ENCODE data around the gene ITGA4. TPM values are rescaled to one million over a fixed set of nuclear protein-coding genes. Genes with fewer than 3 reads are reported as not detected.
A peak's percentile ranks its signal among the peaks of the same experiment; 100 is the strongest.

Gene ITGA4
- total RNA-seq, 4 donors from 2014 or later, result 0.51 to 112 (median 4.5) TPM

DNA sequence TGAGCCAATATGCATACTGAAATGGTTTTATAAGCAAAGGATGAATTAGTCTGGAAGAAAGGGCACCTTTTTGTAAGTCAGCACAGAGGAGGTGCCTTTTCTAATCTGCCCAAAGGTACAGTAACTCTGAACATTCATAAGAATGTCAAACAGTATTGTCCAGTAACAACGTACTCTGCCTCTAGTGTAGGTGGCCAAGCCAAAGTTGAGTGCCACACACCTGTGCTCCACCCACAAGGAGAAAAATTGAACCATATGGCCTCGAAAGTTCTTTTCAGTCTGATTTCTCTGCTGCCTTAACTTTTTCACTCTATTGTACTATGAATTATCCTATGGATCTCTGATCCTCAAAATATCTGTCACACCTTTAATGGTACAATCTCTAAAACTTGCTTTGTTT lies 112.9 kb downstream of the ITGA4 start:
- no peak overlapping the region for H3K4me3 ChIP-seq
- H3K27me3 ChIP-seq, result no peaks in the 10 kb centered on the region
- H3K4me1 ChIP-seq, result no peaks in the 10 kb centered on the region
- H3K9me3 ChIP-seq, result no peaks in the 10 kb centered on the region
- no peak for TF ChIP-seq POLR2A (IDR thresholded peaks at IDR 0.05)
- TF ChIP-seq, protein P1, sequence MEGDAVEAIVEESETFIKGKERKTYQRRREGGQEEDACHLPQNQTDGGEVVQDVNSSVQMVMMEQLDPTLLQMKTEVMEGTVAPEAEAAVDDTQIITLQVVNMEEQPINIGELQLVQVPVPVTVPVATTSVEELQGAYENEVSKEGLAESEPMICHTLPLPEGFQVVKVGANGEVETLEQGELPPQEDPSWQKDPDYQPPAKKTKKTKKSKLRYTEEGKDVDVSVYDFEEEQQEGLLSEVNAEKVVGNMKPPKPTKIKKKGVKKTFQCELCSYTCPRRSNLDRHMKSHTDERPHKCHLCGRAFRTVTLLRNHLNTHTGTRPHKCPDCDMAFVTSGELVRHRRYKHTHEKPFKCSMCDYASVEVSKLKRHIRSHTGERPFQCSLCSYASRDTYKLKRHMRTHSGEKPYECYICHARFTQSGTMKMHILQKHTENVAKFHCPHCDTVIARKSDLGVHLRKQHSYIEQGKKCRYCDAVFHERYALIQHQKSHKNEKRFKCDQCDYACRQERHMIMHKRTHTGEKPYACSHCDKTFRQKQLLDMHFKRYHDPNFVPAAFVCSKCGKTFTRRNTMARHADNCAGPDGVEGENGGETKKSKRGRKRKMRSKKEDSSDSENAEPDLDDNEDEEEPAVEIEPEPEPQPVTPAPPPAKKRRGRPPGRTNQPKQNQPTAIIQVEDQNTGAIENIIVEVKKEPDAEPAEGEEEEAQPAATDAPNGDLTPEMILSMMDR (IDR thresholded peaks at IDR 0.05), result no peak
- intact Hi-C loops (cut with DNase I; ENCODE audit: low total_unique reads), result no loop called here
- H3K27ac ChIP-seq, result no peak overlapping the region
- H3K36me3 ChIP-seq, result no peaks in the 10 kb centered on the region
- DNase-seq, result no peak

DNA sequence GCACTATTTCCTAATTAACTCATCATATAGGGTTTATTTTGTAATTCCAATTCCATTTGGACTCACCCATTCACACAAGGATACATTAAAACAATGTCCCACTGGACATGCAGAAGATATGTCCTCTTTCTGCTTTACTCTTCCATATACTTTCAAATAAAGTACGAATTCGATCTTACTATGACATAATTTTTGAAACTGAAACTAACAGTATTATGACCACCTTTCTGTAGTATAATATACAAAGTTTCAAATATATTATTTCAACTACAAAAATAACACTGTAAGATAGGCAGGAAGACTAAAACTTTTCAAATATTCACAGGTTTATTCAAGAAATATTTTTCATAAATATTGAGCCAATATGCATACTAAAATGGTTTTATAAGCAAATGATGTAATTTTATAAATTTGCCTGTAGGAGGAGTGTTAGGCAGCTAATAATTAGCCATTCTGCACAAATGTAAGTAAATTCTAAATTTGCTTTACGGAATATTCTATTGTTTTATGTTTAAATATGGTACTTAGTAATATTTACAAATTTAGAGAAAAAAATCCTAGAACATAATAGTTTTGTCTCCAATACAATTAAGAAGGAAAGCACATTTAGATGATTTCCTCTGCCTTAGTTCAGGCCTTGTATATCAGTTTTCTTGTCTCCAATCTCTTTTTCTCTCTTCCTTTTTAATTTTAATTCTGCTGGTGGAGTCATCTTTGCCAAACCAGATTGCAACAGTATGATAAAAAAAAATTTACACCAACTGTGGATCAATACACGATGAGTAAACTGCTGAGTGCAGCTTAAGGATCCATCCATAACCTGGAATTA lies 113.9 kb downstream of the ITGA4 start:
- no peak overlapping the region for H3K27ac ChIP-seq
- no peak overlapping the region for H3K4me3 ChIP-seq
- DNase-seq, result no peak
- H3K9me3 ChIP-seq, result no peaks in the 10 kb centered on the region
- no peaks in the 10 kb centered on the region for H3K4me1 ChIP-seq
- TF ChIP-seq, protein P1 (IDR thresholded peaks at IDR 0.05), result peak in 1 of 4 experiments; percentile 12
- TF ChIP-seq POLR2A (IDR thresholded peaks at IDR 0.05), result no peak
- intact Hi-C loops (cut with DNase I; ENCODE audit: low total_unique reads), result no loop called here
- no peaks in the 10 kb centered on the region for H3K27me3 ChIP-seq
- no peaks in the 10 kb centered on the region for H3K36me3 ChIP-seq

DNA sequence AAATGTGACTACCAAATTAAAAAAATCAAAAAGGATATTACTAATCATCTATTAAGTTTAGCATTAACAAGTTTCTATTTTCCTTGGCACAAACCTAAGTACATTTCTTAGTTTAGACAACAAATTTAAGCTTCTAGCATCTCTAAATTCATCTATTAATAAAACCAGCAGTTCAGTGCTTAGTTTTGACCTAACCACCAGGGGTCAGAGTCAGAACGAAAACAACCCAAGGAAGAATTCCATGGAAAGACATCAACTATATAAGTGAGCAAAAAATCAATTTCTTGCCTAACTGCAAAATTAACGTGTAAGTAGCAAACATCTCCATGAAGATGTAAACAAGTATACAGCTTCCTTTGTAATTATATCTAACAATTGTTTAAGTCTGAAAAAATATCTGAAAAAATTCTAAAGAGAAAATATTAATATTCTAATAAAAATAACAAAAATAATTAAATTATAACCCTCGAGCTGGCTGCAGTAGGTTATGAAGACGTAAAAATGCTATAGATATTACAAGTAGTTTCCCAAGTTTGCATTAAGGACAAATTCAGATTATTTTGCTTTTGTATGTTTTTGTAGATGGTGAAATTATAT lies 116.1 kb downstream of the ITGA4 start:
- Histone ChIP-seq H3K27ac (no peak overlapping the region), H3K4me1 (no peaks in the 10 kb centered on the region), H3K9me3 (no peaks in the 10 kb centered on the region), H3K4me3 (no peak overlapping the region), H3K27me3 (no peaks in the 10 kb centered on the region), H3K36me3 (no peaks in the 10 kb centered on the region)
- TF ChIP-seq, protein P1 (IDR thresholded peaks at IDR 0.05), result peak in 1 of 4 experiments; percentile 14
- TF ChIP-seq POLR2A (IDR thresholded peaks at IDR 0.05), result no peak
- no peak for DNase-seq
- intact Hi-C loops (cut with DNase I; ENCODE audit: low total_unique reads), result no loop called here

DNA sequence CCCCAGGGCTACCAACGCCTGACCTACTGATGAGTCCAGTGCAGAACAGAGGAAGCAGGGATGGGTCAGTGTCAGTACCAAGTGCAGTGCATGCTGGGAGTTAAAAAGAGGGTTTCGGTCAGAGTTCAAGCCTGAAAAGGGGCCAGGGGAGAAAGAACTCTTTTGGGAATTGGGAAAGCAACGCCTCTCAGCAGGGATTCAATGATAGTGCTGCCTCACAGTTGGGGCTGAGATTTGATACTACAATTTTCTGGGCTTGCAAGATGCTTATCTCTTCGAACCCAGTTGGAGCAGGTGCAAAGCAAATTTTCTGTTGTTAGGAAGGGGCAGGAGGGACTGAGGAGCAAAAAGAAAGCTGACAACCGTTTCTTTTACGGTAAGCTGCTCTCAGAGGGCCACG lies 117.1 kb downstream of the ITGA4 start:
- Histone ChIP-seq H3K27me3 (no peaks in the 10 kb centered on the region), H3K4me1 (no peaks in the 10 kb centered on the region), H3K4me3 (no peak overlapping the region), H3K27ac (no peak overlapping the region), H3K9me3 (no peaks in the 10 kb centered on the region), H3K36me3 (no peaks in the 10 kb centered on the region)
- no peak for DNase-seq
- intact Hi-C loops (cut with DNase I; ENCODE audit: low total_unique reads), result no loop called here
- no peak for TF ChIP-seq POLR2A (IDR thresholded peaks at IDR 0.05)
- TF ChIP-seq, protein P1 (IDR thresholded peaks at IDR 0.05), result no peak

DNA sequence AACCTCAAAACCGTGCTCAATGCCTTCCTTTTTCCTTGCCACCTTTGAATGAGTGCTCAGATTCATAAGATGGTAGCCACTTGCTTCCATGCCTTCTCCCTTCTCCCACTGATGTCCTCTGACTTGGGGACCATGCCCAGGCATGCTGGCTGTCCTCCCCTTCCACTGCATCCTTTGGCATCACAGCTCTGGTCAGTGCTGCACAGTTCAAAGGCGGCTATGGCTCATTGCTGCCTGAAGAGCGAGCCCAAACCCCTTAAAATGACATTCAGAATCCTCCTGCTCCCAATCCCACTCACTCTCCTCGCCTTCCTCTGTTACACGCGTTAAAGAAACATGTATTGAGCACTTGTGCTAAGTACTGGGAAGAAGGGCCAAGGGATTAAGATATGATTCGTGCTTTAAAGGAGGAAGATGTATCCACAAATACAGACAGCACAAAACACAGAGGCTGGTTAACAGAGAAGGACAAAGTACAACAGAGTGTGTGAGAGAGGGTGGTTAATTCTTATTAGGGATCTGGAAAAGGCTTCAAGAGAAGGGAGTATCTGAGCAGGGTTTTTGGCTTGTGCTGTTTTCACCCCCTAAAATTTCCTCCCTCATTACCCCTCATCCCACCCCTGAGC lies 118.0 kb downstream of the ITGA4 start:
- DNase-seq, result no peak
- H3K4me3 ChIP-seq, result no peak overlapping the region
- no peaks in the 10 kb centered on the region for H3K4me1 ChIP-seq
- no peaks in the 10 kb centered on the region for H3K27me3 ChIP-seq
- no peaks in the 10 kb centered on the region for H3K36me3 ChIP-seq
- no peak overlapping the region for H3K27ac ChIP-seq
- no peaks in the 10 kb centered on the region for H3K9me3 ChIP-seq
- no peak for TF ChIP-seq POLR2A (IDR thresholded peaks at IDR 0.05)
- TF ChIP-seq, protein P1 (IDR thresholded peaks at IDR 0.05), result no peak
- intact Hi-C loops (cut with DNase I; ENCODE audit: low total_unique reads), result no loop called here

Measured in uterus (tissue), 4 donors.